SW 1271 (cell line): ENCODE results near the gene MACROH2A1.
A peak's percentile ranks its signal among the peaks of the same experiment; 100 is the strongest.

Experiments used
- DNase-seq, 2 experiments: peaks; one replicate each; lab custom pipeline; 2025; lab: John Stamatoyannopoulos, UW

MACROH2A1 gene

GRCh38 chr5:135398855-135399793, at the start of gene MACROH2A1:
MACROH2A1 (minus strand) TSS chr5:135399231; CDS start chr5:135389093, 10,138 bp downstream.
- DNase-seq: peak; percentile 71

- DNase-seq: no peak
These were observed 49.2 kb upstream of the MACROH2A1 start for GRCh38 chr5:135448071-135448739.

GRCh38 chr5:135447298-135447929, 48.4 kb upstream of the MACROH2A1 start, which contains the start of gene DCANP1:
DCANP1 (minus strand) TSS chr5:135447348; CDS start chr5:135447108, 240 bp downstream.
- DNase-seq: no peak

- no peak for DNase-seq
These were observed 47.6 kb upstream of the MACROH2A1 start for GRCh38 chr5:135446615-135447014.

- DNase-seq: no peak
These were observed 47.2 kb upstream of the MACROH2A1 start for GRCh38 chr5:135446206-135446605.

- DNase-seq: no peak
These were observed 46.4 kb upstream of the MACROH2A1 start for GRCh38 chr5:135445306-135445985.

- DNase-seq: no peak
These were observed 45.9 kb upstream of the MACROH2A1 start for GRCh38 chr5:135444881-135445280.

- DNase-seq: no peak
These were observed 45.3 kb upstream of the MACROH2A1 start for GRCh38 chr5:135444360-135444759.

GRCh38 chr5:135443161-135443960, 44.3 kb upstream of the MACROH2A1 start:
- no peak for DNase-seq

GRCh38 chr5:135442431-135443160, 43.6 kb upstream of the MACROH2A1 start:
- no peak for DNase-seq

- DNase-seq: no peak
These were observed 42.9 kb upstream of the MACROH2A1 start for GRCh38 chr5:135441919-135442318.

- no peak for DNase-seq
These were observed 42.4 kb upstream of the MACROH2A1 start for GRCh38 chr5:135441350-135441831.

- no peak for DNase-seq
These were observed 41.9 kb upstream of the MACROH2A1 start for GRCh38 chr5:135440916-135441315.

- DNase-seq: no peak
These were observed 40.5 kb upstream of the MACROH2A1 start for GRCh38 chr5:135439231-135440205.

- DNase-seq: no peak
These were observed 39.7 kb upstream of the MACROH2A1 start for GRCh38 chr5:135438636-135439221.

- no peak for DNase-seq
These were observed 38.9 kb upstream of the MACROH2A1 start for GRCh38 chr5:135437796-135438560.

- no peak for DNase-seq
These were observed 38.4 kb upstream of the MACROH2A1 start for GRCh38 chr5:135437422-135437795.

- DNase-seq: no peak
These were observed 38.0 kb upstream of the MACROH2A1 start for GRCh38 chr5:135436951-135437418.
